ENCODE data around the gene TPPP2. TPM values are rescaled to one million over a fixed set of nuclear protein-coding genes. Genes with fewer than 3 reads are reported as not detected.
"Not testable (repeated sequence)": the region's sequence is repeated elsewhere in the genome, so short reads cannot be mapped to it uniquely, and the experiment has no call there.

TPPP2 gene
- not detected for total RNA-seq

GRCh38 chr14:21029917-21030316 is at the start of gene TPPP2:
Gene TPPP2, plus strand, starts transcription at chr14:21030217. Its CDS starts 365 bp downstream, at chr14:21030582.
- ChIA-PET POLR2A (no interaction called here), CTCF (interaction anchor here (1.2 kb wide), 1 partner anchor 10 kb away, joined by 3 read pairs; no protein-coding TSS in a partner anchor)

GRCh38 chr14:20980906-20981305 is 49.1 kb upstream of the TPPP2 start:
- ChIA-PET CTCF (interaction anchor here (1.4 to 4.6 kb wide), 2 partner anchors 10 to 34 kb away, joined by 4 to 24 read pairs; no protein-coding TSS in a partner anchor), POLR2A (no interaction called here)

- CTCF ChIA-PET = interaction anchor here (0.9 to 4.6 kb wide), 3 partner anchors 11 to 109 kb away, joined by 3 to 24 read pairs (median 4); no protein-coding TSS in a partner anchor
- POLR2A ChIA-PET = no interaction called here
Observed at GRCh38 chr14:20982646-20983369, 47.2 kb upstream of the TPPP2 start.

GRCh38 chr14:20985650-20986049 is 44.4 kb upstream of the TPPP2 start:
- POLR2A ChIA-PET, CTCF ChIA-PET: not testable (repeated sequence)

- ChIA-PET POLR2A (no interaction called here), CTCF (no interaction called here)
Observed at GRCh38 chr14:20986811-20987210, 43.2 kb upstream of the TPPP2 start.

GRCh38 chr14:20988717-20989470 is 41.1 kb upstream of the TPPP2 start:
- ChIA-PET CTCF (interaction anchor here (0.8 kb wide), 1 partner anchor 18 kb away, joined by 3 read pairs; no protein-coding TSS in a partner anchor), POLR2A (no interaction called here)

- CTCF ChIA-PET = interaction anchor here (0.8 kb wide), 1 partner anchor 19 kb away, joined by 3 read pairs; no protein-coding TSS in a partner anchor
- POLR2A ChIA-PET = no interaction called here
Observed at GRCh38 chr14:20989471-20989786, 40.6 kb upstream of the TPPP2 start.

- ChIA-PET CTCF (interaction anchor here (1.6 kb wide), 1 partner anchor 25 kb away, joined by 5 read pairs; no protein-coding TSS in a partner anchor), POLR2A (no interaction called here)
Observed at GRCh38 chr14:20989787-20990600, 40.0 kb upstream of the TPPP2 start, which contains the start of gene METTL17. Gene METTL17, plus strand, starts transcription at chr14:20989980. Its CDS starts 23 bp downstream, at chr14:20990003.

- CTCF ChIA-PET = interaction anchor here (0.6 to 2.3 kb wide), 2 partner anchors 25 to 522 kb away, joined by 3 to 9 read pairs; no protein-coding TSS in a partner anchor
Observed at GRCh38 chr14:20996521-20996920, 33.5 kb upstream of the TPPP2 start.

GRCh38 chr14:20997115-20997514 is 32.9 kb upstream of the TPPP2 start:
- CTCF ChIA-PET = interaction anchor here (0.6 to 2.3 kb wide), 5 partner anchors 18 to 1921 kb away, joined by 3 to 9 read pairs (median 6); no protein-coding TSS in a partner anchor
- POLR2A ChIA-PET = no interaction called here

More at GRCh38 chr14:20996521-20996920, 33.5 kb upstream of the TPPP2 start:
- POLR2A ChIA-PET = no interaction called here

GRCh38 chr14:20997564-20997963 is 32.5 kb upstream of the TPPP2 start:
- ChIA-PET CTCF (interaction anchor here (0.7 to 2.3 kb wide), 4 partner anchors 17 to 1920 kb away, joined by 3 to 9 read pairs (median 7); no protein-coding TSS in a partner anchor), POLR2A (no interaction called here)

- ChIA-PET POLR2A (no interaction called here), CTCF (interaction anchor here (0.9 to 2.3 kb wide), 4 partner anchors 17 to 106 kb away, joined by 3 to 9 read pairs (median 6); no protein-coding TSS in a partner anchor)
Observed at GRCh38 chr14:20998139-20998538, 31.9 kb upstream of the TPPP2 start.

GRCh38 chr14:20998674-20999366 is 31.2 kb upstream of the TPPP2 start, which contains the start of gene SLC39A2:
Gene SLC39A2, plus strand, starts transcription at chr14:20999293. Its CDS starts 154 bp downstream, at chr14:20999447.
- CTCF ChIA-PET = interaction anchor here (1.0 to 2.3 kb wide), 3 partner anchors 16 to 28 kb away, joined by 3 to 9 read pairs (median 8); no protein-coding TSS in a partner anchor

GRCh38 chr14:20999591-20999990 is 30.4 kb upstream of the TPPP2 start:
- CTCF ChIA-PET = interaction anchor here (0.5 kb wide), 1 partner anchor 83 kb away, joined by 3 read pairs; no protein-coding TSS in a partner anchor
- POLR2A ChIA-PET = no interaction called here

More at GRCh38 chr14:20998674-20999366, 31.2 kb upstream of the TPPP2 start, which contains the start of gene SLC39A2:
- POLR2A ChIA-PET = no interaction called here

- POLR2A ChIA-PET = no interaction called here
- CTCF ChIA-PET = interaction anchor here (1.4 to 3.0 kb wide), 2 partner anchors 13 to 91 kb away, joined by 4 to 10 read pairs; no protein-coding TSS in a partner anchor
Observed at GRCh38 chr14:21001218-21001617, 28.8 kb upstream of the TPPP2 start.

- ChIA-PET POLR2A (no interaction called here), CTCF (interaction anchor here (0.7 to 2.0 kb wide), 2 partner anchors 11 to 33 kb away, joined by 3 to 10 read pairs; no protein-coding TSS in a partner anchor)
Observed at GRCh38 chr14:21003788-21004346, 26.1 kb upstream of the TPPP2 start.

- POLR2A ChIA-PET = not testable (repeated sequence)
- CTCF ChIA-PET = interaction anchor here (2.2 to 3.0 kb wide), 2 partner anchors 83 to 94 kb away, joined by 7 to 17 read pairs; no protein-coding TSS in a partner anchor
Observed at GRCh38 chr14:21009721-21010120, 20.3 kb upstream of the TPPP2 start.

GRCh38 chr14:21011136-21011535 is 18.9 kb upstream of the TPPP2 start:
- CTCF ChIA-PET = interaction anchor here (0.5 to 5.5 kb wide), 5 partner anchors 29 to 93 kb away, joined by 3 to 45 read pairs (median 7); partner anchors contain the start of gene RNASE7
- POLR2A ChIA-PET = no interaction called here

Measured in activated CD8-positive, alpha-beta memory T cell treated with anti-CD3 and anti-CD28 coated beads for 36 hours (primary cell).